Gastrocnemius medialis (tissue), 4 donors: ENCODE results near the gene OR10A3. TPM values are rescaled to one million over a fixed set of nuclear protein-coding genes. Genes with fewer than 3 reads are reported as not detected.
A peak's percentile ranks its signal among the peaks of the same experiment; 100 is the strongest.

Experiments
- ATAC-seq, 2 donors: fragments of 150-250 bp; one replicate each; pipeline ENCODE4 v1.9.1; 2016
- DNase-seq, 2 donors: peaks; one replicate each; pipeline ENCODE4 v3.0.0-alpha.2; 2019
- H3K27ac ChIP-seq, 4 donors: fragments of 200-600 bp; sonication (generic); 1 replicate in 1 of 4; 2 replicates in 3 of 4; pipeline ENCODE4 v1.5.1; 2016 to 2018; ENCODE audit warnings: mild to moderate bottlenecking in 2 of 4, moderate library complexity in 1 of 4
- H3K27me3 ChIP-seq, 3 donors: fragments of 200-600 bp; sonication (generic) in 2 of 3; 1 replicate in 1 of 3; 2 replicates in 2 of 3; pipeline versions ENCODE4 v1.5.1 to v1.6.0; 2016 to 2019; ENCODE audit warnings: mild to moderate bottlenecking in 1 of 3, moderate library complexity in 1 of 3
- H3K36me3 ChIP-seq, 2 donors: fragments of 200-600 bp; sonication (generic) in 1 of 2; one replicate each; pipeline ENCODE4 v1.5.1; 2017 to 2018
- H3K4me1 ChIP-seq, 2 donors: fragments of 200-600 bp; sonication (generic) in 1 of 2; one replicate each; pipeline ENCODE4 v1.5.1; 2016 to 2017; ENCODE audit warnings: mild to moderate bottlenecking in 2 of 2
- H3K4me3 ChIP-seq, 4 donors: fragments of 200-600 bp; sonication (generic) in 3 of 4; 1 replicate in 1 of 4; 2 replicates in 3 of 4; pipeline ENCODE4 v1.5.1; 2016 to 2019; ENCODE audit warnings: mild to moderate bottlenecking in 2 of 4
- H3K9me3 ChIP-seq, 3 donors: fragments of 200-600 bp; sonication (generic) in 2 of 3; 1 replicate in 1 of 3; 2 replicates in 2 of 3; pipeline ENCODE4 v1.5.1; 2016 to 2019
- POLR2A ChIP-seq, 2 donors: fragments of 450-650 bp; IDR thresholded peaks; one replicate each; pipeline ENCODE4 v1.6.1; 2017; ENCODE audit warnings: antibody characterized with exemption in 2 of 2, mild to moderate bottlenecking in 2 of 2, moderate library complexity in 2 of 2
- in situ Hi-C, 4 donors: fragments of 200-750 bp; cut with MboI; loops; one replicate each; pipeline versions ENCODE4 v1.15.0 to v1.8.0; 2017; ENCODE audit warnings: low sequenced_read_pairs in 4 of 4
- intact Hi-C: fragments of 100-400 bp; cut with DNase I; formaldehyde crosslinking; loops from one replicate; pipeline ENCODE4 v1.15.1; 2023; ENCODE audit warnings: low total_unique reads
- total RNA-seq, 4 donors: library from RNA; depleted of rRNA; stranded (reverse); fragments of >200 nt; gene quantifications; one replicate each; pipeline versions ENCODE4 v1.1.0 to v1.2.3, GENCODE V29; 2016
- TF ChIP-seq, protein P1 (sequence below), 5 experiments: fragments of 450-650 bp in 3 of 5; fragments of 200-600 bp in 2 of 5; sonication (generic) in 2 of 5; IDR thresholded peaks in 4 of 5; conservative IDR thresholded peaks in 1 of 5; 1 replicate in 4 of 5; 2 replicates in 1 of 5; pipeline ENCODE4 v1.5.1; 2016 to 2019; ENCODE audit warnings: antibody characterized with exemption in 5 of 5, mild to moderate bottlenecking in 3 of 5, moderate library complexity in 3 of 5

The OR10A3 gene
- total RNA-seq, 4 donors from 2014 or later: not detected

DNA sequence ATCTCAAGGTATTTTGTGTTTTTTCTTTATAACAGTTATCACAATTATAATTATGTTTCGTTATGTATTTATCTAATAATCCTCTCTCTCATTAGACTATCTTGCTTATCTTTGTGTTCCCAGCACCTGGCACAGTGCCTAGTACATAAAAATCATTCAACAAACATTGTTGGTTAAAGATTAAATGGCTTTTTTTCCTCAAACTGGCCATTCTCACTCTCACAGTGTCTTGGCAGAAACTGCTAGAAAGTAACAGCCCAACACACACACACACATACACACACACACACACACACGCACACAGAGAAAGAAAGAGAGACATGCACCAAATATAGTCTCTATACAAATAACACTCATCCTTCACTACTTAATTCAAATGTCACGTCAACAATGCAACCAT lies 47.3 kb downstream of the OR10A3 start:
- H3K9me3 ChIP-seq: no peaks in the 10 kb centered on the region
- H3K27me3 ChIP-seq: no peaks in the 10 kb centered on the region
- no peak overlapping the region for H3K4me3 ChIP-seq
- TF ChIP-seq, protein P1, sequence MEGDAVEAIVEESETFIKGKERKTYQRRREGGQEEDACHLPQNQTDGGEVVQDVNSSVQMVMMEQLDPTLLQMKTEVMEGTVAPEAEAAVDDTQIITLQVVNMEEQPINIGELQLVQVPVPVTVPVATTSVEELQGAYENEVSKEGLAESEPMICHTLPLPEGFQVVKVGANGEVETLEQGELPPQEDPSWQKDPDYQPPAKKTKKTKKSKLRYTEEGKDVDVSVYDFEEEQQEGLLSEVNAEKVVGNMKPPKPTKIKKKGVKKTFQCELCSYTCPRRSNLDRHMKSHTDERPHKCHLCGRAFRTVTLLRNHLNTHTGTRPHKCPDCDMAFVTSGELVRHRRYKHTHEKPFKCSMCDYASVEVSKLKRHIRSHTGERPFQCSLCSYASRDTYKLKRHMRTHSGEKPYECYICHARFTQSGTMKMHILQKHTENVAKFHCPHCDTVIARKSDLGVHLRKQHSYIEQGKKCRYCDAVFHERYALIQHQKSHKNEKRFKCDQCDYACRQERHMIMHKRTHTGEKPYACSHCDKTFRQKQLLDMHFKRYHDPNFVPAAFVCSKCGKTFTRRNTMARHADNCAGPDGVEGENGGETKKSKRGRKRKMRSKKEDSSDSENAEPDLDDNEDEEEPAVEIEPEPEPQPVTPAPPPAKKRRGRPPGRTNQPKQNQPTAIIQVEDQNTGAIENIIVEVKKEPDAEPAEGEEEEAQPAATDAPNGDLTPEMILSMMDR (IDR thresholded peaks at IDR 0.05 in 4 of 5, conservative IDR thresholded peaks at IDR 0.05 in 1 of 5): no peak
- TF ChIP-seq POLR2A (IDR thresholded peaks at IDR 0.05): no peak
- intact Hi-C loops: loop anchor here (10.0 kb wide), 1 partner anchor 201 kb away; no protein-coding TSS in a partner anchor
- DNase-seq (no peak), ATAC-seq (no peak)
- in situ Hi-C loops: loop anchor here in 1 of 4 donors (5.0 to 10.0 kb wide), 2 partner anchors 93 to 211 kb away; partner anchors contain the start of gene EIF3F
- H3K36me3 ChIP-seq: no peaks in the 10 kb centered on the region
- no peaks in the 10 kb centered on the region for H3K4me1 ChIP-seq
- no peak overlapping the region for H3K27ac ChIP-seq

DNA sequence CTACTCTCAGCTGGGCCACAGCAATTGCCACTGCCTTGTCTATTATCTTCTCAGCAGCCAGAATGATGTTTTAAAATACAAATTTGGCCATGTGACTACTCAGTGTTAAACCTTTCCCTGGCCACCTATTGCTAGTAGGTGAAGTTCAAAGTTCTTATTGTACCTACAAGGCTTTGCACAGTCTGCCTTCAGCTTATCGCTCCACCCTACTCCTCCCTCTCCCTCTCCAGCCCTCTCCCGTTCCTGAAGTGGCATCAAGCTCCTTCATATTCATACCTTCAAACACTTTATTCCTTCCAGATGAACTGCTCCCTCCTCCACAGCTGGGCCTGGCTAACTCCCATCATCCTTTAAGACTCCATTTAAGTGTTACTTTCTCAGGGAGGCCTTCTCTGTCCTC lies 47.7 kb downstream of the OR10A3 start:
- no peak for ATAC-seq
- Histone ChIP-seq H3K4me1 (no peaks in the 10 kb centered on the region), H3K27me3 (no peaks in the 10 kb centered on the region), H3K36me3 (no peaks in the 10 kb centered on the region), H3K4me3 (no peak overlapping the region), H3K9me3 (no peaks in the 10 kb centered on the region), H3K27ac (no peak overlapping the region)
- TF ChIP-seq POLR2A (IDR thresholded peaks at IDR 0.05): no peak
- TF ChIP-seq, protein P1 (IDR thresholded peaks at IDR 0.05 in 4 of 5, conservative IDR thresholded peaks at IDR 0.05 in 1 of 5): no peak
- in situ Hi-C loops (loop anchor here in 1 of 4 donors (5.0 to 10.0 kb wide), 2 partner anchors 94 to 211 kb away; partner anchors contain the start of gene EIF3F), intact Hi-C loops (loop anchor here (10.0 kb wide), 1 partner anchor 201 kb away; no protein-coding TSS in a partner anchor)
- DNase-seq: no peak

DNA sequence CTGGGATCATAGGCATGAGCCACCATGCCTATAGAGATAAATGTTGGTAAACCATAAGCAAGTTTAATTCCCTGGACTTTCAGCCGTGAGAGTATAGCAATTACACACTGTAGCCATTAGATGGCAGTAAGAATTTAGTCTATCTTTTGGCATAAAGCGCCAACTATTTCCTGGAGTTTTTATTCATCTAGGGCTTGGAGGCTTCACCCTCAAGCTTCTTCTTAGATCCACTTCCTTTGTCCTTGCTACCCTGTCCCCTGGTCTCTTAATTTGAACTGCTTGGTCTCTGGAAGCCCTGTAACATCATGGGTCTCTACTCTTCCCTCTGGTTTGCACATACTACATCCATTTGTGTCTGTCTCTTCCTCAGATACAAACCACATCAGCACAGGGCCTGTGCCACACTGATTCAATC lies 48.7 kb downstream of the OR10A3 start:
- TF ChIP-seq, protein P1 (IDR thresholded peaks at IDR 0.05 in 4 of 5, conservative IDR thresholded peaks at IDR 0.05 in 1 of 5): peak in 4 of 5 experiments; percentile 19 to 60 (median 49)
- no peak for TF ChIP-seq POLR2A (IDR thresholded peaks at IDR 0.05)
- in situ Hi-C loops (loop anchor here in 1 of 4 donors (5.0 to 10.0 kb wide), 2 partner anchors 94 to 212 kb away; partner anchors contain the start of gene EIF3F), intact Hi-C loops (loop anchor here (1.0 to 10.0 kb wide), 2 partner anchors 94 to 202 kb away; partner anchors contain the start of gene EIF3F)
- Histone ChIP-seq H3K4me3 (no peak overlapping the region), H3K27me3 (no peaks in the 10 kb centered on the region), H3K4me1 (no peaks in the 10 kb centered on the region), H3K27ac (no peak overlapping the region), H3K9me3 (no peaks in the 10 kb centered on the region), H3K36me3 (no peaks in the 10 kb centered on the region)
- peak; percentile 58 to 70 for ATAC-seq
- DNase-seq: no peak

DNA sequence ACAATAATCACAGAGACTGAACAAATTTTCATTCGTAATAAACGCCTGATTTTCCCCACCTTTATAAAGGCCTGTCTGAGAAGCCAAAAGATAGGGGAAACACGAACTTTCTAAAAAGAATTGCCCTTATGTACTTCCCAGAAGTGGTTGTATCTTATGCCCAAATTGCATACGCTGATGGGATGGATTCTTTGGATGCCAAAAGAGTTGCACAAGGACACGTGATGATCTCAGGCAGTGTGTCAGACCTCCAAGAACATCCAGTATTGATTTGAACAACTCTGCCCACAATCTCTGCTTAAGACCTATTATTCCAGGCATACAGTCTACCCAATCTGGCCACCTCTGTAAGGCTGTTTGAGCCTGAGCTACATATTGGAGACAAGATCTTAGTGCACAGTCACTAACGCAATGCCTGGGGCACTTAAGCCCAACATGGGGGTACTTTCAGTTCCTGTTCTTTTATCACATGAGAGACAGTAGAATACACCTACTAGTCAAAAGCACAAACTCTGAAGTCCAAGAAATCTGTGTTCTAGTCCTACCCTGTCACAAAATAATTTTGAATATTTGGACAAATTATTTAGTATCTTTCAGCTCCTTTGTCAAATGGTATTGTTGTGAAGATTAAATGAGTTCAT lies 49.3 kb downstream of the OR10A3 start:
- intact Hi-C loops: loop anchor here (1.0 to 10.0 kb wide), 2 partner anchors 95 to 203 kb away; partner anchors contain the start of gene EIF3F
- H3K36me3 ChIP-seq: no peaks in the 10 kb centered on the region
- ATAC-seq (no peak), DNase-seq (no peak)
- in situ Hi-C loops: loop anchor here in 1 of 4 donors (5.0 to 10.0 kb wide), 2 partner anchors 95 to 213 kb away; partner anchors contain the start of gene EIF3F
- H3K4me3 ChIP-seq: no peak overlapping the region
- no peaks in the 10 kb centered on the region for H3K4me1 ChIP-seq
- no peaks in the 10 kb centered on the region for H3K9me3 ChIP-seq
- H3K27ac ChIP-seq: no peak overlapping the region
- H3K27me3 ChIP-seq: no peaks in the 10 kb centered on the region
- no peak for TF ChIP-seq POLR2A (IDR thresholded peaks at IDR 0.05)
- TF ChIP-seq, protein P1 (IDR thresholded peaks at IDR 0.05 in 4 of 5, conservative IDR thresholded peaks at IDR 0.05 in 1 of 5): no peak
